HUES64 (cell line): Measurements from ENCODE around the gene RAB19.

Source experiments
- H3K27ac ChIP-seq: 2 replicates; pipeline ENCODE4 v1.7.0; 2013; ENCODE audit warnings: low read depth, low read length, inconsistent platforms
- H3K27me3 ChIP-seq: 2 replicates; pipeline ENCODE4 v1.6.1; 2013; ENCODE audit warnings: mild to moderate bottlenecking, low read length; ENCODE audit not compliant: insufficient read depth
- H3K36me3 ChIP-seq: 2 replicates; pipeline ENCODE4 v1.6.1; 2013; ENCODE audit warnings: mild to moderate bottlenecking, low read length; ENCODE audit not compliant: insufficient read depth
- H3K4me1 ChIP-seq: 2 replicates; pipeline ENCODE4 v1.6.1; 2013; ENCODE audit warnings: mild to moderate bottlenecking, low read length, moderate library complexity; ENCODE audit not compliant: insufficient read depth
- H3K4me3 ChIP-seq: 2 replicates; pipeline ENCODE4 v1.5.1; 2013; ENCODE audit warnings: mild to moderate bottlenecking, low read length, moderate library complexity
- H3K9ac ChIP-seq: 2 replicates; pipeline ENCODE4 v1.6.1; 2013; ENCODE audit warnings: mild to moderate bottlenecking, low read depth, low read length
- H3K9me3 ChIP-seq: 2 replicates; pipeline ENCODE4 v1.6.1; 2013; ENCODE audit warnings: low read depth, low read length; ENCODE audit not compliant: insufficient read depth
- whole genome bisulfite sequencing: fragments of 150-250, 120-280 bp; methylation state at CpG from one replicate; pipeline ENCODE4 v1.1.7; 2013; ENCODE audit warnings: missing lambda C conversion rate; 5-methylcytosine and 5-hydroxymethylcytosine counted together

The RAB19 gene

GRCh38 chr7:140384894-140385545 is 18.8 kb upstream of the RAB19 start:
- Histone ChIP-seq H3K4me3 (no peak overlapping the region), H3K9me3 (no peaks in the 10 kb centered on the region), H3K27me3 (no peaks in the 10 kb centered on the region), H3K27ac (no peak overlapping the region), H3K36me3 (peaks cover 23% of the 10 kb centered on the region), H3K4me1 (peaks cover 9% of the 10 kb centered on the region), H3K9ac (no peak overlapping the region)
- WGBS: 63% methylated on average over 1 of the region's 1 CpG

- 81% methylated on average over 10 of the region's 10 CpGs for WGBS
- no peaks in the 10 kb centered on the region for H3K9me3 ChIP-seq
- H3K4me1 ChIP-seq: peaks cover 18% of the 10 kb centered on the region
- no peak overlapping the region for H3K9ac ChIP-seq
- no peak overlapping the region for H3K27ac ChIP-seq
- no peak overlapping the region for H3K4me3 ChIP-seq
- no peaks in the 10 kb centered on the region for H3K27me3 ChIP-seq
- no peaks in the 10 kb centered on the region for H3K36me3 ChIP-seq
Observed at GRCh38 chr7:140389445-140389844, 14.4 kb upstream of the RAB19 start.

DNA sequence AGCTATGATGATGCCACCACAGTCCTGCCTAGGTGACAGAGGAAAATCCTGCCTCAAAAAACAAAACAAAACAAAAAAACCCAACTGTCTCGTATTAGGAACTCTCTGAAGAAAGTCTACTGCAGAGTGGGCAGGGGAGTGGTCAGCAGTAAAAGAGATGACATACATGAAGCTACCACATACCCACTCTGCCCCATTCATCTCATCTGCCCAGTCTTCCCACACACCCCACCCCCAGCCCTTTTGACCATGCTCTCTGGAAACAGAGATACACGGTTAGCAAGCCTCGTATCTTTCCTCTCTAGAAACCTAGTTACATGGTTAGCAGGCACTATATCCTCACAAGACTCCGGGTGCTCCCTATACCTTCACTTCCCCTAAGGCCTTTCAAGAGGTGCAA is 13.8 kb upstream of the RAB19 start:
- 92% methylated on average over 4 of the region's 4 CpGs for WGBS
- H3K27ac ChIP-seq: no peak overlapping the region
- no peaks in the 10 kb centered on the region for H3K36me3 ChIP-seq
- H3K9me3 ChIP-seq: no peaks in the 10 kb centered on the region
- H3K4me1 ChIP-seq: peaks cover 18% of the 10 kb centered on the region
- no peaks in the 10 kb centered on the region for H3K27me3 ChIP-seq
- H3K9ac ChIP-seq: no peak overlapping the region
- no peak overlapping the region for H3K4me3 ChIP-seq

DNA sequence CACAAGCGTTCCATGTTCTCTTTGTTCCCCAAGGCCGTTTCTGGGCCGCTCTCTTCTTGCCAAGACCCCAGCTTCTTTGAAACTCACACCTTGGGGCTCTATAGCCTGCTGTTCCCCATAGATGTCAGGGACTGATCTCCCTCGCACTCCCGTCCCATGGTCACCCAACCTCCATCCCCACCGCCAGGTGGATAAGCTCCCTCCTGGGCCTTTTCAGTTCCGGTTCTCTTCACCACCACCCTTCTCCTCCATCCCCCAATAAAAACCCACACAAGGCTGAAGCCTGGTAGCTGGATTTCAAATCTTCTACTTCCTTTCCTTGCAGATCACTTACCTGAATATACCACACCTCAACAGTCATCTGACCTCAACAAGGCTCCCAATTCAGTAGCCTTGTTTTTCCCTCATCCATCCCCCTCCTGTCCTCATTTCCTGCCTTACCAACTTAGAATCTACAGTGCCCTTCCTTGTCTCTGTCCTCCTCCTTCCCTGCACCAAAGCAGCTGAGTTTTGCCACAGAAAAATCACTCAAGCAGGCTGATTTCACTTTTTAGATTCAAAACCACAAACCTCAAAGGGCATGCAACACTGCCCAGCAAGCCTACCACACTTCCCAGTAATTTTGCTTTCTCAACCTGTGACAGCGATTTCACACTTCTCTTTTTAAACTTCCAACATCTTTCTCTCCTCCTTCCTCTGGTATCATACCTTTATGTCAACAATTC is 13.2 kb upstream of the RAB19 start:
- H3K27ac ChIP-seq: no peak overlapping the region
- H3K36me3 ChIP-seq: no peaks in the 10 kb centered on the region
- no peaks in the 10 kb centered on the region for H3K27me3 ChIP-seq
- H3K9me3 ChIP-seq: no peaks in the 10 kb centered on the region
- WGBS: 93% methylated on average over 8 of the region's 8 CpGs
- no peak overlapping the region for H3K4me3 ChIP-seq
- H3K9ac ChIP-seq: no peak overlapping the region
- H3K4me1 ChIP-seq: peaks cover 18% of the 10 kb centered on the region

GRCh38 chr7:140391634-140392033 is 12.2 kb upstream of the RAB19 start:
- Histone ChIP-seq H3K4me3 (no peak overlapping the region), H3K9ac (no peak overlapping the region), H3K27ac (no peak overlapping the region), H3K27me3 (no peaks in the 10 kb centered on the region), H3K9me3 (no peaks in the 10 kb centered on the region), H3K36me3 (no peaks in the 10 kb centered on the region), H3K4me1 (peaks cover 18% of the 10 kb centered on the region)
- WGBS: 96% methylated on average over 1 of the region's 1 CpG

DNA sequence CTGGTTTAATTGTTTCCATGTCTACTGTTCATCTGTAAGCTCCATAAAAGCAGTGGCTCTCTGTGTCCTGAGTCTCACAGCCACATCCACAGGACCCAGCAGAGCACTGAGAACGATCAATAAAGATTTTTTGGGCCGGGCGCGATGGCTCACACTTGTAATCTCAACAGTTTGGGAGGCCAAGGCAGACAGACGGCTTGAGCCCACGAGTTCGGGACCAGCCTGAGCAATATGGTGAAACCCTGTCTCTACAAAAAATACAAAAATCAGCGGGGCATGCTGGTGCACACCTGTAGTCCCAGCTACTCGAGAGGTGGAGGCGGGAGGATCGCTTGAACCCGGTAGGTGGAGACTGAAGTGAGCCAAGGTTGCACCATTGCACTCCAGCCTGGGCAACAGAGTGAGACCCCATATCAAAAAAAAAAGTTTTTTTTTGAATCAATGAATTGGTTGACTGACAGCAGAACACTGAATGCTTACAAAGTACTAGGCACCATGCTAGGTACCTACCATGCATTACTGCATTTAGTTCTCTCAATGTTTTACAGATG is 10.0 kb upstream of the RAB19 start:
- H3K27me3 ChIP-seq: no peaks in the 10 kb centered on the region
- no peaks in the 10 kb centered on the region for H3K9me3 ChIP-seq
- no peak overlapping the region for H3K27ac ChIP-seq
- WGBS: 94% methylated on average over 12 of the region's 12 CpGs
- H3K4me3 ChIP-seq: no peak overlapping the region
- H3K4me1 ChIP-seq: peaks cover 18% of the 10 kb centered on the region
- H3K9ac ChIP-seq: no peak overlapping the region
- H3K36me3 ChIP-seq: no peaks in the 10 kb centered on the region

- H3K9ac ChIP-seq: peak within 1 kb of the TSS; percentile 70
- 1% methylated on average over 66 of the region's 66 CpGs for WGBS
- H3K9me3 ChIP-seq: no peaks in the 10 kb centered on the region
- peaks cover 7% of the 10 kb centered on the region; the same call in 1 of the 2 replicates for H3K4me1 ChIP-seq
- no peaks in the 10 kb centered on the region for H3K36me3 ChIP-seq
- H3K27ac ChIP-seq: 0 out of 2 replicates have a peak within 1 kb of the TSS, but pooled peaks have one; percentile 26
- peak within 1 kb of the TSS; percentile 78 for H3K4me3 ChIP-seq
- H3K27me3 ChIP-seq: no peaks in the 10 kb centered on the region
Observed at GRCh38 chr7:140397784-140398750, 5.8 kb upstream of the RAB19 start, which contains the start of gene SLC37A3. Gene SLC37A3 (minus strand): TSS chr7:140398530. CDS start chr7:140382526, 16,004 bp downstream.

DNA sequence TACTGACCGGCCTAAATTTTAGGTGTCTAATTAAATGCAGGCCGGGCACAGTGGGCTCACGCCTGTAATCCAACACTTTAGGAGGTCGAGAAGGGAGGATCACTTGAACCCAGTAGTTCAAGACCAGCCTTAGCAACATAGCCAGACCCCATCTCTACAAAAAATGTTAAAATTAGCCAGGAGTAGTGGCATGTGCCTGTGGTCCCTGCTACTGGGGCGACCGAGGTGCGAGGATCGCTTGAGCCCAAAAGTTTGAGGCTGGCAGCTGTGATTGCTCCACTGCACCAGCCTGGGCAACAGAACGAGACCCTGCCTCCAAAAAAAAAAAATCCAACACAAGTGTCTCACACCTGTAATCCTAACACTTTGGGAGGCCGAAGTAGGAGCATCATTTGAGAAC is 5.0 kb upstream of the RAB19 start:
- no peak overlapping the region for H3K9ac ChIP-seq

DNA sequence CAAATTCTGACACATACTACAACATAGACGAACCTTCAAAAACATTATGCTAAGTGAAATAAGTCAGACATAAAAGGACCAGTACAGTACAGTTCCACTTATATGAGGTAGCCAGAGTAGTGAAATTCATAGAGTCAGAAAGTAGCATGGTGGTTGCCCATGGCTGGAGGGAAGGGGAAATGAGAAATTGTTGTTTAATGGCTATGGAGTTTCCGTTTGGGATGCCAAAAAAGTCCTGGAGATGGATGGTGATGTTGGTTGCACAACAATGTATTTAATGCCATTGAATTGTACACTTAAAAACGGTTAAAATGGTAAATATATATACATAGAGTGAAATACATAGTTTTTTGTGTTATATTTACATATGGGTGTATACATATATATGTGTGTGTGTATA is 3.5 kb upstream of the RAB19 start:
- Histone ChIP-seq H3K27me3 (no peaks in the 10 kb centered on the region), H3K9ac (no peak overlapping the region), H3K4me1 (peaks cover 7% of the 10 kb centered on the region; the same call in 1 of the 2 replicates), H3K9me3 (no peaks in the 10 kb centered on the region), H3K36me3 (no peaks in the 10 kb centered on the region), H3K27ac (no peak overlapping the region), H3K4me3 (no peak overlapping the region)
- WGBS: 98% methylated on average over 2 of the region's 3 CpGs

More for the DNA sequence above, 5.0 kb upstream of the RAB19 start:
- Histone ChIP-seq H3K36me3 (no peaks in the 10 kb centered on the region), H3K27ac (no peak overlapping the region), H3K4me1 (peaks cover 7% of the 10 kb centered on the region; the same call in 1 of the 2 replicates), H3K9me3 (no peaks in the 10 kb centered on the region), H3K27me3 (no peaks in the 10 kb centered on the region), H3K4me3 (peak overlapping the region; percentile 78; the same call in 1 of the 2 replicates)
- 93% methylated on average over 10 of the region's 10 CpGs for WGBS

DNA sequence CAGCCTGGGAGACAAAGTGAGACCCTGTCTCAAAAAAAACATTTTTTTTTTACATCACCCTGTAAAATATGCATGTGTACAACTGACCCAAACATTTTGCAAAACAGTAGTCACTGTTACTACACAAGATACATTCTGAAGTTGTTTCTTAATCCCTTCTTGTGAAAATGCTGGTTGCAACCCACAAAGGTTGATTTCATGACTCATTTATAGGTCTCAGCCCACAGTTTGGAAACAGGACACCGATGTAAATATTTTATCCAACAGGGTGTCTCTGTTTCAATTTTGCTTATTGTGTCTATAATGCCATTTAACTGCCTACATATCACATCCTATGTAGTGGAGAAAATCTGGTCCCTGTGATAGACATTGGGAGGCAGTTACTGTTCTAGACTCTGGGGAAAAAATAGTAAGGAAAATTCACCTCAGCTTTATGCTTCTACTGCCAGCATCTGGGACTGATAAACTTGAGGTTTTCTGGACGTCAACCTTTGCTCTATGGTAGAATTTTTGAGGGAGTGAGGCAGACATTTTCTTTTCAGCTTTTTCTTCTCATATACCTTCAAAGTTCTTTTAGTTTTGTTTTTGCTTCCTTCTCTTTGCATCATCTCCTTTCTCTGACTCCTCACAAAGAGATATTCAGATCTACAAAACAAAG is 1.6 kb upstream of the RAB19 start:
- 100% methylated on average over 1 of the region's 2 CpGs for WGBS
- Histone ChIP-seq H3K27me3 (no peaks in the 10 kb centered on the region), H3K4me1 (peaks cover 7% of the 10 kb centered on the region; the same call in 1 of the 2 replicates), H3K9me3 (no peaks in the 10 kb centered on the region), H3K36me3 (0 out of 2 replicates have a peak, but pooled peaks cover 1% of the 10 kb centered on the region), H3K27ac (no peak overlapping the region), H3K4me3 (no peak overlapping the region), H3K9ac (peak overlapping the region; percentile 24; the same call in 1 of the 2 replicates)
